ENCODE measurements around the gene SOX18. TPM values are rescaled to one million over a fixed set of nuclear protein-coding genes. Genes with fewer than 3 reads are reported as not detected.

The SOX18 gene
- polyA plus RNA-seq (2012; ENCODE audit: low read depth, missing spikeins) = 0.13 TPM

GRCh38 chr20:64049060-64049877 lies at the start of gene SOX18:
TSS of gene SOX18 (minus strand) at chr20:64049639. CDS start at chr20:64049516, 123 bp downstream.
- FAIRE-seq (peak; percentile 63), DNase-seq (ENCODE audit: insufficient read length, low spot score) (no peak)

GRCh38 chr20:64098471-64099013 lies 49.1 kb upstream of the SOX18 start:
- no peak for DNase-seq (ENCODE audit: insufficient read length, low spot score)
- no peak for FAIRE-seq
- no peak for TF ChIP-seq POLR2AphosphoS5 (IDR thresholded peaks at IDR 0.05; ENCODE audit: low read depth, low read length)
- no peak for TF ChIP-seq TAF1 (IDR thresholded peaks at IDR 0.05; ENCODE audit: low read depth, low read length)
- TF ChIP-seq PAX5 (IDR thresholded peaks at IDR 0.05; ENCODE audit: insufficient read depth, low read length, severe bottlenecking) = no peak

More at GRCh38 chr20:64049060-64049877, at the start of gene SOX18:
- TF ChIP-seq TAF1 (IDR thresholded peaks at IDR 0.05; ENCODE audit: low read depth, low read length) = no peak

GRCh38 chr20:64096535-64096934 lies 47.1 kb upstream of the SOX18 start:
- no peak for DNase-seq (ENCODE audit: insufficient read length, low spot score)
- FAIRE-seq = no peak
- TF ChIP-seq POLR2AphosphoS5 (IDR thresholded peaks at IDR 0.05; ENCODE audit: low read depth, low read length) = no peak
- TF ChIP-seq POU2F2 (IDR thresholded peaks at IDR 0.05; ENCODE audit: low read depth, low read length) = no peak
- TF ChIP-seq TAF1 (IDR thresholded peaks at IDR 0.05; ENCODE audit: low read depth, low read length) = no peak
- no peak for TF ChIP-seq POLR2A (IDR thresholded peaks at IDR 0.05; ENCODE audit: low read depth, low read length)
- no peak for TF ChIP-seq PAX5 (IDR thresholded peaks at IDR 0.05; ENCODE audit: insufficient read depth, low read length, severe bottlenecking)
- TF ChIP-seq SPI1 (IDR thresholded peaks at IDR 0.05; ENCODE audit: low read depth, low read length) = no peak

- TF ChIP-seq POLR2A (IDR thresholded peaks at IDR 0.05; ENCODE audit: low read depth, low read length) (no peak), TAF1 (IDR thresholded peaks at IDR 0.05; ENCODE audit: low read depth, low read length) (no peak), POLR2AphosphoS5 (IDR thresholded peaks at IDR 0.05; ENCODE audit: low read depth, low read length) (no peak), PAX5 (IDR thresholded peaks at IDR 0.05; ENCODE audit: insufficient read depth, low read length, severe bottlenecking) (no peak), SPI1 (IDR thresholded peaks at IDR 0.05; ENCODE audit: low read depth, low read length) (no peak), POU2F2 (IDR thresholded peaks at IDR 0.05; ENCODE audit: low read depth, low read length) (no peak)
- DNase-seq (ENCODE audit: insufficient read length, low spot score) = no peak
- FAIRE-seq = peak; percentile 41
Measured at GRCh38 chr20:64095927-64096326, 46.5 kb upstream of the SOX18 start.

GRCh38 chr20:64095455-64095854 lies 46.0 kb upstream of the SOX18 start:
- TF ChIP-seq TAF1 (IDR thresholded peaks at IDR 0.05; ENCODE audit: low read depth, low read length) (no peak), POLR2A (IDR thresholded peaks at IDR 0.05; ENCODE audit: low read depth, low read length) (no peak)
- FAIRE-seq = no peak
- DNase-seq (ENCODE audit: insufficient read length, low spot score) = no peak

- no peak for DNase-seq (ENCODE audit: insufficient read length, low spot score)
- TF ChIP-seq SPI1 (IDR thresholded peaks at IDR 0.05; ENCODE audit: low read depth, low read length) (no peak), POLR2A (IDR thresholded peaks at IDR 0.05; ENCODE audit: low read depth, low read length) (no peak), PAX5 (IDR thresholded peaks at IDR 0.05; ENCODE audit: insufficient read depth, low read length, severe bottlenecking) (no peak), TAF1 (IDR thresholded peaks at IDR 0.05; ENCODE audit: low read depth, low read length) (no peak), POU2F2 (IDR thresholded peaks at IDR 0.05; ENCODE audit: low read depth, low read length) (no peak), POLR2AphosphoS5 (IDR thresholded peaks at IDR 0.05; ENCODE audit: low read depth, low read length) (no peak)
- no peak for FAIRE-seq
Measured at GRCh38 chr20:64093013-64093503, 43.6 kb upstream of the SOX18 start.

GRCh38 chr20:64092258-64093012 lies 43.0 kb upstream of the SOX18 start:
- DNase-seq (ENCODE audit: insufficient read length, low spot score) (no peak), FAIRE-seq (no peak)
- TF ChIP-seq POLR2AphosphoS5 (IDR thresholded peaks at IDR 0.05; ENCODE audit: low read depth, low read length) = no peak
- TF ChIP-seq TAF1 (IDR thresholded peaks at IDR 0.05; ENCODE audit: low read depth, low read length) = no peak
- no peak for TF ChIP-seq POU2F2 (IDR thresholded peaks at IDR 0.05; ENCODE audit: low read depth, low read length)
- no peak for TF ChIP-seq SPI1 (IDR thresholded peaks at IDR 0.05; ENCODE audit: low read depth, low read length)
- no peak for TF ChIP-seq PAX5 (IDR thresholded peaks at IDR 0.05; ENCODE audit: insufficient read depth, low read length, severe bottlenecking)
- TF ChIP-seq POLR2A (IDR thresholded peaks at IDR 0.05; ENCODE audit: low read depth, low read length) = no peak

GRCh38 chr20:64091770-64092169 lies 42.3 kb upstream of the SOX18 start:
- TF ChIP-seq POLR2AphosphoS5 (IDR thresholded peaks at IDR 0.05; ENCODE audit: low read depth, low read length) (no peak), TAF1 (IDR thresholded peaks at IDR 0.05; ENCODE audit: low read depth, low read length) (no peak), SPI1 (IDR thresholded peaks at IDR 0.05; ENCODE audit: low read depth, low read length) (no peak), POLR2A (IDR thresholded peaks at IDR 0.05; ENCODE audit: low read depth, low read length) (no peak), POU2F2 (IDR thresholded peaks at IDR 0.05; ENCODE audit: low read depth, low read length) (no peak), PAX5 (IDR thresholded peaks at IDR 0.05; ENCODE audit: insufficient read depth, low read length, severe bottlenecking) (no peak)
- DNase-seq (ENCODE audit: insufficient read length, low spot score) = no peak
- FAIRE-seq = no peak

- TF ChIP-seq POLR2A (IDR thresholded peaks at IDR 0.05; ENCODE audit: low read depth, low read length) (no peak), TAF1 (IDR thresholded peaks at IDR 0.05; ENCODE audit: low read depth, low read length) (no peak), PAX5 (IDR thresholded peaks at IDR 0.05; ENCODE audit: insufficient read depth, low read length, severe bottlenecking) (no peak), POLR2AphosphoS5 (IDR thresholded peaks at IDR 0.05; ENCODE audit: low read depth, low read length) (no peak), SPI1 (IDR thresholded peaks at IDR 0.05; ENCODE audit: low read depth, low read length) (no peak), POU2F2 (IDR thresholded peaks at IDR 0.05; ENCODE audit: low read depth, low read length) (no peak)
- DNase-seq (ENCODE audit: insufficient read length, low spot score) (no peak), FAIRE-seq (no peak)
Measured at GRCh38 chr20:64091340-64091739, 41.9 kb upstream of the SOX18 start.
